K562 (cell line): ENCODE measurements around the gene RIOK3. TPM values are rescaled to one million over a fixed set of nuclear protein-coding genes. Genes with fewer than 3 reads are reported as not detected.
A peak's percentile ranks its signal among the peaks of the same experiment; 100 is the strongest.

ENCODE experiments used
- ADNP ChIP-seq: fragments of 200-800 bp; sonication (Bioruptor generic); IDR thresholded peaks from 2 replicates; pipeline ENCODE4 v1.6.1; 2016; ENCODE audit warnings: missing genetic modification characterization, missing compliant biosample characterization
- ARID1B ChIP-seq: fragments of 450-650 bp; IDR thresholded peaks from 2 replicates; pipeline ENCODE4 v1.6.1; 2016; ENCODE audit warnings: antibody characterized with exemption, mild to moderate bottlenecking, inconsistent platforms
- ARNT ChIP-seq, 2 experiments: fragments of 450-650 bp; IDR thresholded peaks; 2 replicates each; pipeline ENCODE4 v1.6.1; 2016; ENCODE audit warnings: mild to moderate bottlenecking in 1 of 2
- HNRNPL ChIP-seq: fragments of 200-400 bp; formaldehyde crosslinking; IDR thresholded peaks from 2 replicates; pipeline ENCODE4 v1.6.1; 2017; ENCODE audit warnings: low read depth, mild to moderate bottlenecking, low read length
- HOXB6 ChIP-seq: fragments of 250-450 bp; sonication (Bioruptor Pico); IDR thresholded peaks from 2 replicates; pipeline ENCODE4 v1.5.1; 2022; ENCODE audit warnings: mild to moderate bottlenecking, borderline replicate concordance
- NCOA4 ChIP-seq: fragments of 450-650 bp; IDR thresholded peaks from 2 replicates; pipeline ENCODE4 v1.6.1; 2018; ENCODE audit warnings: mild to moderate bottlenecking; ENCODE audit not compliant: partially characterized antibody
- NRF1 ChIP-seq, 2 experiments: fragments of 450-650 bp; IDR thresholded peaks in 1 of 2; conservative IDR thresholded peaks in 1 of 2; 2 replicates each; pipeline ENCODE4 v1.6.1; 2014; ENCODE audit warnings: mild to moderate bottlenecking in 2 of 2
- PHB ChIP-seq: fragments of 250-450 bp; sonication (Bioruptor Pico); IDR thresholded peaks from 2 replicates; pipeline ENCODE4 v1.5.0; 2021
- RBFOX2 ChIP-seq: fragments of 200-400 bp; formaldehyde crosslinking; IDR thresholded peaks from 2 replicates; pipeline ENCODE4 v1.6.1; 2017; ENCODE audit warnings: low read depth, mild to moderate bottlenecking, low read length, moderate library complexity
- RBM15 ChIP-seq: fragments of 200-400 bp; formaldehyde crosslinking; IDR thresholded peaks from 2 replicates; pipeline ENCODE4 v1.6.1; 2018; ENCODE audit warnings: mild to moderate bottlenecking, low read length, moderate library complexity; ENCODE audit not compliant: insufficient read depth
- TARDBP ChIP-seq: fragments of 450-650 bp; IDR thresholded peaks from 2 replicates; pipeline ENCODE4 v1.6.1; 2016
- TCFL5 ChIP-seq: fragments of 250-450 bp; sonication (Bioruptor Pico); conservative IDR thresholded peaks from 2 replicates; pipeline ENCODE4 v1.6.1; 2021; ENCODE audit warnings: mild to moderate bottlenecking, moderate library complexity, matching md5 sums
- ZC3H8 ChIP-seq: fragments of 450-650 bp; IDR thresholded peaks from 2 replicates; pipeline ENCODE4 v1.6.1; 2017
- ZNF165 ChIP-seq: fragments of 250-450 bp; sonication (Bioruptor Pico); IDR thresholded peaks from 2 replicates; pipeline ENCODE4 v1.4.0; 2020; ENCODE audit warnings: borderline replicate concordance
- ZZZ3 ChIP-seq: fragments of 450-650 bp; IDR thresholded peaks from 2 replicates; pipeline ENCODE4 v1.6.1; 2016; ENCODE audit warnings: antibody characterized with exemption, mild to moderate bottlenecking, moderate library complexity
- polyA plus RNA-seq, 8 experiments: library from polyadenylated mRNA; depleted of rRNA in 4 of 8; stranded (reverse) in 5 of 8; unstranded in 3 of 8; fragments of >200 nt; fragmentation: Nextera tagmentation in 2 of 8; fragmentation: Illumina TruSeq in 1 of 8; extraction: Ambion mirVana in 2 of 8; extraction: Trizol in 1 of 8; gene quantifications; 2 replicates each; pipeline versions ENCODE4 v1.2.1 to v1.2.3, GENCODE V29; 2011 to 2014; ENCODE audit warnings: inconsistent platforms in 1 of 8, missing spikeins in 1 of 8
- total RNA-seq, 7 experiments: library from RNA; depleted of rRNA in 6 of 7; stranded (reverse); fragments of >200 nt in 6 of 7; fragmentation: Illumina TruSeq in 2 of 7; extraction: Trizol in 2 of 7; gene quantifications; 2 replicates each; pipeline versions ENCODE4 v1.2.1 to v1.2.3, GENCODE V29; 2011 to 2021; ENCODE audit warnings: low replicate concordance in 1 of 7
- TF ChIP-seq, protein P1 (sequence below): sonication (generic); formaldehyde crosslinking; IDR thresholded peaks from 2 replicates; pipeline ENCODE4 v1.4.0; 2020; ENCODE audit warnings: mild to moderate bottlenecking, missing genetic modification reagents
- TF ChIP-seq, protein P2 (sequence below): fragments of 200-800 bp; sonication (Bioruptor generic); IDR thresholded peaks from 2 replicates; pipeline ENCODE4 v1.6.1; 2017; ENCODE audit warnings: missing genetic modification characterization, missing compliant biosample characterization
- TF ChIP-seq, protein P3 (sequence below): IDR thresholded peaks from 2 replicates; pipeline ENCODE4 v1.6.1; 2012; ENCODE audit warnings: low read depth, low read length, improper control_type of control experiment, borderline replicate concordance
- TF ChIP-seq, protein P4 (sequence below): fragments of 450-650 bp; formaldehyde crosslinking; conservative IDR thresholded peaks from 2 replicates; pipeline ENCODE4 v1.4.0; 2022; ENCODE audit warnings: mild to moderate bottlenecking, missing genetic modification characterization
- TF ChIP-seq, protein P5 (sequence below): fragments of 250-450 bp; sonication (Bioruptor Pico); IDR thresholded peaks from 2 replicates; pipeline ENCODE4 v1.4.0; 2020; ENCODE audit warnings: borderline replicate concordance

Gene RIOK3
- total and polyA plus RNA-seq, 9 of the 15 experiments (the other 6 are each of a cell fraction or from before 2014, with no cell fraction given): 21.4 to 89.5 (median 62.9) TPM

DNA sequence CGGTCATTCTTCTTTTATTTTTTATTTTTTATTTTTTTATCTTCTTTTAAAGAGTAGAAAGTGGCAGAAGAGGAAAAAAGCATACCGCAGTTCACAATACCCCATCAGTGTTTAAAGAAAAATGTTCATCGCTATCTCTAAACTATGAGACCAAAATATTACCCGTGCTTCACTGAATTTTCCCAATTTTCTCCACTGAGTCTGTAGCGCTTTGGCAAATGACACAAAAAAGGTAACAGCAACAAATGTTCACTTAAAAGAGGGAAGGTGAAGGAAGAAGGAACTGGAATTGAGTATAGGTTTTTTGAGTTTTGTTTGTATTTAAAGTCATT lies 15.1 kb upstream of the RIOK3 start (continued):
- TF ChIP-seq, protein P1, sequence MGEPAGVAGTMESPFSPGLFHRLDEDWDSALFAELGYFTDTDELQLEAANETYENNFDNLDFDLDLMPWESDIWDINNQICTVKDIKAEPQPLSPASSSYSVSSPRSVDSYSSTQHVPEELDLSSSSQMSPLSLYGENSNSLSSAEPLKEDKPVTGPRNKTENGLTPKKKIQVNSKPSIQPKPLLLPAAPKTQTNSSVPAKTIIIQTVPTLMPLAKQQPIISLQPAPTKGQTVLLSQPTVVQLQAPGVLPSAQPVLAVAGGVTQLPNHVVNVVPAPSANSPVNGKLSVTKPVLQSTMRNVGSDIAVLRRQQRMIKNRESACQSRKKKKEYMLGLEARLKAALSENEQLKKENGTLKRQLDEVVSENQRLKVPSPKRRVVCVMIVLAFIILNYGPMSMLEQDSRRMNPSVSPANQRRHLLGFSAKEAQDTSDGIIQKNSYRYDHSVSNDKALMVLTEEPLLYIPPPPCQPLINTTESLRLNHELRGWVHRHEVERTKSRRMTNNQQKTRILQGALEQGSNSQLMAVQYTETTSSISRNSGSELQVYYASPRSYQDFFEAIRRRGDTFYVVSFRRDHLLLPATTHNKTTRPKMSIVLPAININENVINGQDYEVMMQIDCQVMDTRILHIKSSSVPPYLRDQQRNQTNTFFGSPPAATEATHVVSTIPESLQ (CRISPR knock-in tag): peak; percentile 20; the same call in 1 of the 2 replicates
- TF ChIP-seq HOXB6 (CRISPR knock-in tag) (no peak), ADNP (tag) (no peak), ARNT (IDR thresholded peaks at IDR 0.05) (peak in 1 of 2 experiments; percentile 25; a peak in 1 of 4 replicates), ARID1B (no peak), ZZZ3 (no peak), TARDBP (no peak), HNRNPL (no peak), NCOA4 (no peak), NRF1 (conservative IDR thresholded peaks at IDR 0.05 in 1 of 2, IDR thresholded peaks at IDR 0.05 in 1 of 2) (0 out of 4 replicates have a peak, but pooled peaks of 1 of the 2 experiments have one; percentile 7), ZNF165 (CRISPR knock-in tag) (no peak), ZC3H8 (no peak), TCFL5 (CRISPR knock-in tag) (no peak), RBFOX2 (0 out of 2 replicates have a peak, but pooled peaks have one; percentile 3), RBM15 (no peak), PHB (no peak)
- TF ChIP-seq, protein P2, sequence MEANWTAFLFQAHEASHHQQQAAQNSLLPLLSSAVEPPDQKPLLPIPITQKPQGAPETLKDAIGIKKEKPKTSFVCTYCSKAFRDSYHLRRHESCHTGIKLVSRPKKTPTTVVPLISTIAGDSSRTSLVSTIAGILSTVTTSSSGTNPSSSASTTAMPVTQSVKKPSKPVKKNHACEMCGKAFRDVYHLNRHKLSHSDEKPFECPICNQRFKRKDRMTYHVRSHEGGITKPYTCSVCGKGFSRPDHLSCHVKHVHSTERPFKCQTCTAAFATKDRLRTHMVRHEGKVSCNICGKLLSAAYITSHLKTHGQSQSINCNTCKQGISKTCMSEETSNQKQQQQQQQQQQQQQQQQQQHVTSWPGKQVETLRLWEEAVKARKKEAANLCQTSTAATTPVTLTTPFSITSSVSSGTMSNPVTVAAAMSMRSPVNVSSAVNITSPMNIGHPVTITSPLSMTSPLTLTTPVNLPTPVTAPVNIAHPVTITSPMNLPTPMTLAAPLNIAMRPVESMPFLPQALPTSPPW: 0 out of 2 replicates have a peak, but pooled peaks have one; percentile 8
- TF ChIP-seq, protein P3, sequence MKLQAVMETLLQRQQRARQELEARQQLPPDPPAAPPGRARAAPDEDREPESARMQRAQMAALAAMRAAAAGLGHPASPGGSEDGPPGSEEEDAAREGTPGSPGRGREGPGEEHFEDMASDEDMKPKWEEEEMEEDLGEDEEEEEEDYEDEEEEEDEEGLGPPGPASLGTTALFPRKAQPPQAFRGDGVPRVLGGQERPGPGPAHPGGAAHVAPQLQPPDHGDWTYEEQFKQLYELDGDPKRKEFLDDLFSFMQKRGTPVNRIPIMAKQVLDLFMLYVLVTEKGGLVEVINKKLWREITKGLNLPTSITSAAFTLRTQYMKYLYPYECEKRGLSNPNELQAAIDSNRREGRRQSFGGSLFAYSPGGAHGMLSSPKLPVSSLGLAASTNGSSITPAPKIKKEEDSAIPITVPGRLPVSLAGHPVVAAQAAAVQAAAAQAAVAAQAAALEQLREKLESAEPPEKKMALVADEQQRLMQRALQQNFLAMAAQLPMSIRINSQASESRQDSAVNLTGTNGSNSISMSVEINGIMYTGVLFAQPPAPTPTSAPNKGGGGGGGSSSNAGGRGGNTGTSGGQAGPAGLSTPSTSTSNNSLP: no peak
- TF ChIP-seq, protein P4, sequence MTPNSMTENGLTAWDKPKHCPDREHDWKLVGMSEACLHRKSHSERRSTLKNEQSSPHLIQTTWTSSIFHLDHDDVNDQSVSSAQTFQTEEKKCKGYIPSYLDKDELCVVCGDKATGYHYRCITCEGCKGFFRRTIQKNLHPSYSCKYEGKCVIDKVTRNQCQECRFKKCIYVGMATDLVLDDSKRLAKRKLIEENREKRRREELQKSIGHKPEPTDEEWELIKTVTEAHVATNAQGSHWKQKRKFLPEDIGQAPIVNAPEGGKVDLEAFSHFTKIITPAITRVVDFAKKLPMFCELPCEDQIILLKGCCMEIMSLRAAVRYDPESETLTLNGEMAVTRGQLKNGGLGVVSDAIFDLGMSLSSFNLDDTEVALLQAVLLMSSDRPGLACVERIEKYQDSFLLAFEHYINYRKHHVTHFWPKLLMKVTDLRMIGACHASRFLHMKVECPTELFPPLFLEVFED: no peak
- TF ChIP-seq, protein P5, sequence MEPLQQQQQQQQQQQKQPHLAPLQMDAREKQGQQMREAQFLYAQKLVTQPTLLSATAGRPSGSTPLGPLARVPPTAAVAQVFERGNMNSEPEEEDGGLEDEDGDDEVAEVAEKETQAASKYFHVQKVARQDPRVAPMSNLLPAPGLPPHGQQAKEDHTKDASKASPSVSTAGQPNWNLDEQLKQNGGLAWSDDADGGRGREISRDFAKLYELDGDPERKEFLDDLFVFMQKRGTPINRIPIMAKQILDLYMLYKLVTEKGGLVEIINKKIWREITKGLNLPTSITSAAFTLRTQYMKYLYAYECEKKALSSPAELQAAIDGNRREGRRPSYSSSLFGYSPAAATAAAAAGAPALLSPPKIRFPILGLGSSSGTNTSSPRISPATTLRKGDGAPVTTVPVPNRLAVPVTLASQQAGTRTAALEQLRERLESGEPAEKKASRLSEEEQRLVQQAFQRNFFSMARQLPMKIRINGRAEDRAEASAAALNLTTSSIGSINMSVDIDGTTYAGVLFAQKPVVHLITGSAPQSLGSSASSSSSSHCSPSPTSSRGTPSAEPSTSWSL (CRISPR knock-in tag): no peak
